ENCODE results near the gene TSPYL1.

The TSPYL1 gene

DNA sequence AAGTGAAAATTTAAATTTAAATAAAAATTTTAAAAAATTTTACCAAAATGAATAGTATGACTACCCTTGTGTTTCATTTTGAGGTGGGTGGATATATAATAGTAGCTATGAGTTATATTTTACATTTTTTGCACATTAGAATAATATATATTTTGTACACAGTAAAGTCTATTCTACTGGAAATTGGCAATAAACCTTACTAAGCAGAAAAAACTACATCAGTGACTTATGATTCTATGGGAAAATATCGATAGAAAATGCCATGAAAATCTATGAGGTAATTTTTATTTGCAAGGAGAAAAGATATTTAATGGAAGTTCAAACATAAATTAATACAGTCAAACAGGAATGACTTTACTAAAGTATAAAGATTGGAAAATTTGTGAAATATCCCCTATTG is 23.0 kb downstream of the TSPYL1 start:
- no peak for DNase-seq

DNA sequence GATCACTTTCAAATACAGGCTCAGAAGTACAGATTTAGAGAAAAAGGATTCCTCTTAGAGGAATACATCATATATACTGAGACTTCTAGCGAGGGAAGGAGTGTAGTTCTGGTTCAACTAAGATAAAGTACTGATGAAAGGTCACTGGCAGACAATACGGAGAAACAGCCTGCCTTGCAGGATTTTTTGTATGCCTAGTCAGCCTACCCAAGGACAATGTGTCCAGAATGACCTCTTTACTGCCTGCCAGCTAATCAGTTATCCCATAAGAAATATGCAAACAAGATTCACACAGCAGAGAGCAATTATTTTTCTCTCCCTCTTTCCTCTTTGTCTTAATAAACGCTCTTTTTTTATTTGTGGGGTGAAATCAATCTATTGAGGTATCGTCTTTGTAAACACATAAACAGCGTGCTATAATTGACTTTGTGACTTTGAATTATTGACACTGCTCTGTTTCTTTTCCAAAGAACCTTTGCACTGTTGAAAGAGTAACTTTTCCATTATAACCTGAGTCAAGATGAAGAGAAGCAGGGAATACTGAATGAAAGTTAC is 24.4 kb downstream of the TSPYL1 start:
- DNase-seq: no peak

DNA sequence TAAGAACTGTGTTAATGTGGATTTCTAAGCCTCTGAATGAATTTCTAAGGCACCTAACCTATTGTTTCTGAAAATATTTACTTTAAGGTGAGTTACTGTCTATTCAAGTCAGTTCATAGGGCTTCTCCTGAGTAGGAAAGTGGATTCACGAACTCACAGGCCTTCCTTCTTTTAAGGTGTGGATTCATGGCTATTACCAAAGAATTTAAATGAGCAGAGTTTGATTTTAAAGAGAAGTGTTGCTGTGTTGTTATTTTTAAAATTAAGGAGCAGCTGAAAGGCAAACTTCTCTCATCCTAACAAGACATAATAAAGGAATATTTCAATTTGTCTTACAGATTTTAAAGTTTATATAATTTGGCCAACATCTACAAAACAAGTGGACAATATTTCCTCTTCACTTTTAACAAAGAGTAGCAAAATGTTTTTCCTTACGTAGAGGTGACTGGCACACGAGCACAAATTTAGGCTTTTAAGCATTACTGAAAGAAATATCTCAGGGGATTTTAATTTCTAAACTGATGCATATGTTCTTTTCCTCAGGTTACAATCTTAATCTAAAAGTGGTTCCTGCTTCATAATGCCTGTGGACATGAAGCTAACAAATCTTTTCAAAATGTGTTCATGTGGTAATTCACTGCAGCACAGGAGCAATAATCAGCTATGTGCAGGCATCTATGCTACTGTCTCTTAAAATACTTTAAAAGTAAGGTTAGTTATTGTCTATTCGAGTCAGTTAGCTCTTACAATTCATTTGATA is 25.3 kb downstream of the TSPYL1 start:
- no peak for DNase-seq

DNA sequence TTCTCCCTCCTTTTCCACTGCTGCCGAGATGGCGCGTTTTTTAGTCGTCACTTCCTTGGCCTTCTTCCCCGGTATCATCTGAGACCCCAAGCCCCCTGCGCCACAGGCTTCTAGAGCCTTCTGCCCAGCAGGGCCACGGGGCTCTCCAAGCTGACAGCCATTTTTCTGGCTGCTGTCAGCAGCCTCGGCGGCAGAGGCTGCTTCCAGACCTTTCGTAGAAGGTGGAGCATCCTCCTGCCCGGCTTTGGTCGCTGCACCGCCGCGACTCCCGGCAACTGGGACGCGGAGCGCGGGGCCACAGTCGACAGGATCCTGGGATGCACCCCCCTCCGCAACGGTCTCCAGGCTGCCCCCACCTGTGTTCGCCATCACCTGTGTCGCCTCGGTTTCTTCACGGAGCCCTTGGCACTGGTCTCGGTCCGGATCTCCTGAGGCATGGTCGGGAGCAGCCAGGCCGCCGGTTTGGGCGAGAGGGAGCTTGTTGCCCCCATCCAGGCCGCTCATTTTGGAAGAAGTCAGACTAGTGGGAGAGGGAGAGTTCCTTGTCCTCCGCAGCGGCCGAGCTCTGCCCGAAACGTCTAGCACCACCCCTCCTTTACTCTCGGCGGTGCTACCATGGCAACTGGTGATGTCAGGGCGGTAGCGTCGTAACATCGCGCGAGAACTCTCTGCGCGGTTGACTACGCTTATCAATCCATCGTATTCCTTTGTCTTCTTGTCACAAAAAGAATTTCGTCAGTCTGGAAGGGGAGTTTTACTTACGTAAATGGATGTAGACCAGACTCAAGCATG is 26.0 kb downstream of the TSPYL1 start, which contains the start of gene TSPYL4:
Gene TSPYL4 (minus strand): TSS at position 571 of the 792 bp plus-strand sequence. CDS start 67 bp downstream, at position 504.
- DNase-seq: peak; percentile 94

DNA sequence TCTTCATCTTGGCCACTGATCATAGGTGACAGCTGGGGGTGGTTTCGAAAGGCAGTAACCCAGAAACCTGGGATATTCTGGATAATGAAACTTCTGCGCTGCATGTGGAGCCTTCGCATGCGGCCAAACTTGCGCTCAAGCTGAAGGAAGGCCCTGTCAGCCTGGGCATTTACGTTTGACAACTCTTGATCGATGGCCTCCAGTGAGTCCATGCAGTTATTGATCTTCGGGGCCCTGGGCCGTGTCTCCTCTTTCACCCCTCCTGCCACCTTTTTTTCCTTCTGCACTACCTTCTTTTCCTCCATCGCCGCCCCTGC is 26.6 kb downstream of the TSPYL1 start:
- no peak for DNase-seq

DNA sequence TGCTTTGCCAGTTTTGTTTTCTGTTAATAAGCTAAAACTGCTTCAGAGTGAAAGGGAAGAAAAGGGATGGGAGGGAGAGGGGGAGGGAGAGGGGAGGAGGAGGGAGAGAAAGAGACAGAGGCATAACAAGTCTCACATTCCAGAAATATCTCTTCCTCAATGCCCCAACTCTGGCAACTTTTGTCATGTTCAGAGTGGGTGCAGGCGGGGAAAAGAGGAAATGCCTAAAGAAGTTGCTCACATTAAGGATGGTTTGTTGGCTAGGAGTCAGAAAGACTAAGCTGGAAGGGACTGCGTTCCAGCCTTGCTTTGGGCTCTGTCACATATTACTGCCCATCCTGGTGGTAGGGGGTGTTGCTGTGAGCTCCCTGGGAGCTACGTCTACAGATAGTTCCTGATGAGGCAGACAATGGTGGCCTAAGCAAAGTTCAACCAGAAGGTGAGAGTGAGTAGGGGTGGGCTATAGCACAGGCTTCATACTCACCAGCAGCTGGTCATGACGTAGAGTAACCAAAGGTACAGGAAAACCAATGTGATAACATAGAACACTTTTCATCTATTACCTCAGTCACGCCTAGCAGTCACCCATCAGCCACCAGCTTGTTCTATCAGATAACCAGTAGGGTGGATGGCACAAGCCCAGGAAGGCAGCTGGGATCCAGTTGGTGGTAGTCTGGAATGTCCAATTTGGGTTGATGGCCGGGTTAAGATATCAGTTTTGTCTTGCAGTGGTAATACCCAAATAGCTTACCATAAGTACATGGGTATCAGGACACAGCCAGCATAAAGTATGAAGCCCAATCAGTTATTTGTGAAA is 28.0 kb downstream of the TSPYL1 start:
- no peak for DNase-seq

DNA sequence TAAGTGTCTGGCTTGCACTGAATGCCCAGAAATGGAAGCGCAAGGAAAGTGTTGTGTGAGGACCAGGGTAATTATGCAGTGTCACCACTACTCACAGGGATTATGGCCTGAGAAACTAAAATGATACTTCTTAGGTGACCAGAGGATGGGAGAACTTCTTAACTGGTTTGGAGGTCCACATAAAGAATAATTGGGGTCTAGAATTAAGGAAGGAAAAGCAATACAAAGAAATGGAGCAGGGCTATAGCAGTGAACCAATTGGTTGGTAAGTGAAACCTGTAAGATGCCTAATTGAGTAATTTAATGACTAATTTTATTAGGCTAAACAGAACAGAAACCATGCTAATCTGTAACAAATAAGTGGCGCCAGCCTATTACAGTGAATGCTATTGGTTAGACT is 31.2 kb downstream of the TSPYL1 start:
- DNase-seq: no peak

DNA sequence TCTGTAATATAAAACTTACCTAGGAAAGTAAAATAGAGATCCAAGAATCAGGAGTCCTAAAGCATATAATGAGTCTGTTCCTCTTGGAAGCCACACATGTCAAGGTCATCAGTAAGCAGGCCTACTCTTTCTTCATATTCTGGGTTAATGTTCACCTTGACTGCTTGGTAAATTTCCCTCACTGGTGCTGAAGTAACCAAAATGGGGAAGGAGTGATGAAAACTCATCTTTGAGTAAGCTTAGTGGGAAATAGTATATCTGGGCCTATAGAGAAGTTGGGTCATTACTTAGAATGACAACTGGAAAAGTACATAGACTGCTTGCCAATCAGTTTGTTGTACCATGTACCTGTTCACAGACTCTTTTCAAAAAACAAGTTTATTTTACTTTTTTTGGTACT is 32.4 kb downstream of the TSPYL1 start:
- no peak for DNase-seq

DNA sequence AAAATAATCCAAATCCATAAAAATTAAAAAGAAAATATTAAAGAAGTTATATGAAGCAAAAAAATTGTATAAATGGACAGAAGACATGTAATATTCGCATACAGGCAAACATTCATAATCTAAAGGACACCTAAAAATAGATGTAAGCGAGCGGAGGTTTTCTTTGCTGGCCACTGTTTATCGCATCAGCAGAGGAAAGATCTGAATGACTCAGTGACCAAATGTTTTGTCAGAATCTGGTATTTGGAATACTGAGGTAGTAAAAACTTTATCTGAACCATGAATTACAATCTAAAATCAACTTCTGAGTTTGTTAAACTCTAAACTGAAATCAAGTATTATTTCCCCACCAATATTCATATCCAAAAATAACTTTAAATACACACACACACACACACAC is 33.6 kb downstream of the TSPYL1 start:
- DNase-seq: no peak

DNA sequence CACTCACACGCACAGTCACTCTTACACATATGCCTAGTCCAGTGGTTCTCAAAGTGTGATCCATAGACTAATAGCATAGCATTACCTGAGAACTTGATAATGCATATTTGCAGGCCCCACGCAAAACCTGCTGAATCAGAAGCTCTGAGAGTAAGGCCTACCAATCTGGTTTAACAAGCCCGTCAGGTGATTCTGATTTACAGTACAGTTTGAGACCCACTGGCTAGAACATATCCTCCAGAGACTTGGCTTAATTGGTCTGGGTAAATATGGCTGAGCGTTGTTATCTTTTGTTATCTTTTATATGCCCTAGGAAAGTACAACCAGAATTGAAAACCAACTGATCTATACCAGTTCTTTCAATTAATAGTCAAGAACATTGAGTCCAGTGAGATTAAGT is 35.4 kb downstream of the TSPYL1 start:
- no peak for DNase-seq

DNA sequence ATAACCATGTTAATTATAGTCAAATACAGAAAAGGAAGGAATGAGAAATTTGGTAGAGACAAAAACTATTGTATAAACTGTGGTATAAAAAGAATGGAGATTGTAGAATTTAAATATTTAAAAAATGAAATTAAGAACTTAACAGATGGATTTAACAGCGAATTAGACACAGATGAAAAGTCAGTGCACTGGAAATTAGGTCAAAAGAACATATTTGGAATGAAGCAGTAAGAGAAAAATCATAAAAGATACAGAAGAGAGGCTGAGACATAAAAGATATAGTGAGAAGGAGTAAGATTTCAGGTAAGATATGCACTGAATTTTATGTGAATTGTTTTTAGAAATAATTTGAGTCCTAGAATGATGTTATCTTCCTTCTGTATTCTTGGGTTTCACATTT is 39.9 kb downstream of the TSPYL1 start:
- no peak for DNase-seq

DNA sequence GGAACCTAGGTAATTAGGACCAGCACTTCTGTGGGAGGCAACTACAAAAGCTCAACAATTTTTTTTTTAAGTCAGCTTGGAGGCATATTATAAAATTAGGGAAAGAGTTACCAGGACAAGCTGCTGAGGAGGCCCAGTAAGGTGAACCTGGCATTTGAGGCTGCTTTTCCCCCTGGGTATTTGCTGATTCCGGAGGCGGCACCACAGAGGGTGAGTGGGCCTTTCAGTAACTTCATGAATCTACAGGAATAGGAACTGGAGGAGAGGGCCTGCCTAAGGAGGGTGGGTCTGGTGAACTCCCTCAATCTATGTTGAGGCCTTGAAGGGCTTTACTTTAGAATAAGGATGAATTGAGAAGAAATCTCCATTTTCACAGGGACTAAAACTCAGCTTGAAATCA is 40.5 kb downstream of the TSPYL1 start:
- no peak for DNase-seq

DNA sequence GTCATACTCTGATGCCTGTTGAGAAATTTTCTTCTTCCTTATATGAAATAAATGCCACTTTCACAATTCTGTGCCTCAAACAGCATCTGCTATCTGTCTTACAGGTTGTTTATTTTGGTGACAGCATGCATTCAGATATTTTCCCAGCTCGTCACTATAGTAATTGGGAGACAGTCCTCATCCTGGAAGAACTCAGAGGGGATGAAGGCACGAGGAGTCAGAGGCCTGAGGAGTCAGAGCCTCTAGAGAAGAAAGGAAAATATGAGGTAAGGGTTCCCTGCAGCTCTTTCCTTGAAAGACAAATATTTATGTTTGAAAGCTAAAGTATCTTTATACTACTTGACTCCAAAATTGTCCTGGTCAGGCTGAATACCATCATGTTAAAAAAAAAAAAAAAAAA is 41.6 kb downstream of the TSPYL1 start:
- no peak for DNase-seq

DNA sequence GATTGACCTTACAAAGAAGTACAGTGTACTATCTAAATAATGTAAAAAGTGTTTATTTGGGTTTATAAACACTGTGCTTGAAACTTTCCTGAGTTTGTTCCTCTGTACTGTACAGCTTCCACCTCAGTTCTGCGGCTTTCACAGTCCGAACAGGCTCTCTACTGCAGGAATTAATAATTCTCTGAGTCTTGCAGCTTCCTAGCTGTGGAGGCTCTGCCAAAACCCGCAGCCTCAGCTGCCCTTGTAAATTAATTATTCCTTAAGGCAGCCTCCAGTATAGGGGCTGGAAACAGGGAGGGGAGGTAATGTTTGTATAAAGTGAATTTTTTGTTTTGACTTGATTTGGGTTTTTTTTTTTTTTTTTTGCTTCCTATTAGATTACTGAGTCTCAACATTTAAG is 45.0 kb downstream of the TSPYL1 start:
- no peak for DNase-seq

DNA sequence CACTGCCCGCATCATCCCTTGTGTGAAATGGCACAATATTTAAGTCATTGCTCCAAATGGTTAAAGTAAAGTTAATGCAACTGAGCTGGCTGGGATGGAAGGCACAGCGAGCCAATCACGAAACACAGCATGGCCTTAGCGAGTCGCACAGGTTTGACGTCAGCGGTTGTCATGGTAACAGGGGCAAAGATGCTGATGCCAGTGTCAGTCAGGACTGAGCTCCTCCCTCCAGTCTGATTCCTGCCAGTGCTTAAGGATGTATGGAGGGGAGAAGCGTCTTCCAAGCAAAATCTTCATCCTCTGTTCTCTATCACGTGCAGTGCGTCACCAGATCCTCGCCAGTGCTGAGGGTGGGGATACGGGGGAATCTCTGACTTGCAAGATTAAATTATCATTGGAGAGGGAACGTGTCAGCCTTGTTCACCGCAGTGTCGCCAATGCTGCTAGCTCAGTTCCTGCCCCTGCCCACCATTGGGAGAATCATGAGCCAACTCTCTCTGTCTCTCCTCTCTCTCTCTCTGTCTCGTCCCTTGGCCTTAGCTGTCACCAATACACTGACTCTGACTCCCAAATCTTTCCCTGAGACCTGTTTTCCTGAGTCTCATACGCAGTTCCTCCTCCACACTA is 50.3 kb downstream of the TSPYL1 start:
- DNase-seq: no peak
